SJCRH30 (cell line): ENCODE results near the gene P2RX7. TPM values are rescaled to one million over a fixed set of nuclear protein-coding genes. Genes with fewer than 3 reads are reported as not detected.

Experiments used
- DNase-seq, 2 experiments: peaks; one replicate each; pipeline ENCODE4 v3.0.0-alpha.2; 2015 to 2020
- H3K27ac ChIP-seq: fragments of 250-450 bp; sonication (Bioruptor Pico); 2 replicates; pipeline ENCODE4 v1.5.1; 2020; ENCODE audit warnings: mild to moderate bottlenecking, moderate library complexity
- H3K27me3 ChIP-seq: fragments of 250-450 bp; sonication (Bioruptor Pico); 2 replicates; pipeline ENCODE4 v1.5.1; 2020; ENCODE audit warnings: mild to moderate bottlenecking, moderate library complexity
- H3K36me3 ChIP-seq: fragments of 250-450 bp; sonication (Bioruptor Pico); 2 replicates; pipeline ENCODE4 v1.5.1; 2020; ENCODE audit warnings: mild to moderate bottlenecking, moderate library complexity
- H3K4me1 ChIP-seq: fragments of 250-450 bp; sonication (Bioruptor Pico); 2 replicates; pipeline ENCODE4 v1.5.1; 2020; ENCODE audit warnings: mild to moderate bottlenecking, moderate library complexity
- H3K4me3 ChIP-seq: fragments of 250-450 bp; sonication (Bioruptor Pico); 2 replicates; pipeline ENCODE4 v1.5.1; 2020; ENCODE audit warnings: mild to moderate bottlenecking, moderate library complexity
- H3K9me3 ChIP-seq: fragments of 250-450 bp; sonication (Bioruptor Pico); replicated peaks from 2 replicates; pipeline ENCODE4 v1.5.1; 2020; ENCODE audit warnings: mild to moderate bottlenecking, moderate library complexity
- total RNA-seq: library from RNA; depleted of rRNA; stranded (reverse); fragments of >200 nt; shearing (Covaris generic); gene quantifications from 2 replicates; pipeline ENCODE4 v1.2.3, GENCODE V29; 2014

P2RX7 gene
- total RNA-seq, 1 experiment from 2014 or later = 2.5 TPM

DNA sequence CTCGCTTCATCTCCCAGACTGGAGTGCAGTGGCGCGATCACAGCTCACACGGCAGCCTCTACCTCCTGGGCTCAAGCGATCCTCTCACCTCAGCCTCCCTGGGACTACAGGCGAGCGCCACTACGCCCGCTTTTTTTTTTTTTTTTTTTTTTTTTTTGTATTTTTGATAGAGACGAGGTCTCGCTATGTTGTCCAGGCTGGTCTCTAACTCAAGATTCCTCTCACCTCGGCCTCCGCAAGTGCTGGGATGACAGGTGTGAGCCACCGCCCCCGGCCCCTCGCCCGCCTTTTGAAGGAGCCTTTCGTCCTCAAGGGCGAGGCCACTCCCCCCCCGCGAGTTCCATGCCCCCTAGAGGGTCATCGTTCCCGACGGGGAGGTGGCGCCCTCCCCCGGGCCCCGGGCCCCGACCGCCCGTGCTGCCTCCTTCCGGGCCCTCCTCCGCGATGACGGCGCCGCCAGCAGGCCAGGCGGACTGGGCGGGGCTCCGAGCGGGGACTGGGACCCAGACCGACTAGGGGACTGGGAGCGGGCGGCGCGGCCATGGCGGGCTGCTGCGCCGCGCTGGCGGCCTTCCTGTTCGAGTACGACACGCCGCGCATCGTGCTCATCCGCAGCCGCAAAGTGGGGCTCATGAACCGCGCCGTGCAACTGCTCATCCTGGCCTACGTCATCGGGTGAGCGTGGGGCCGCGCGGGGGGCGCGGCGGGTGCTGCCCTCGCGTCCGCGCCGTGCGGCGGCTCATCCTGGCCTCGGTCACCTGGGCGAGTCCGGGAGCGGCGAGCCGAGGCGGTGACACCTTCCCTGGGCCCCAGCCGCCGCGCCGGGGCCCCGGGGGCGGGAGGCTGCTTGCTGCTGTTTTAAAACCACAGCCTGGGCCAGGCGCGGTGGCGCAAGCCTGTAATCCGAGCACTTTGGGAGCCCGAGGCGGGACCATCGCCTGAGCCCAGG lies 77.2 kb downstream of the P2RX7 start, which contains the start of gene P2RX4:
P2RX4 (plus strand) TSS at position 506 of the 949 bp plus-strand sequence; CDS start at position 542, 36 bp downstream.
- Histone ChIP-seq H3K27ac (peak within 1 kb of the TSS; percentile 58), H3K4me1 (peaks cover 3% of the 10 kb centered on the region), H3K9me3 (no peaks in the 10 kb centered on the region), H3K27me3 (no peaks in the 10 kb centered on the region), H3K36me3 (no peaks in the 10 kb centered on the region), H3K4me3 (peak within 1 kb of the TSS; percentile 84)
- DNase-seq = peak; percentile 84 to 85

DNA sequence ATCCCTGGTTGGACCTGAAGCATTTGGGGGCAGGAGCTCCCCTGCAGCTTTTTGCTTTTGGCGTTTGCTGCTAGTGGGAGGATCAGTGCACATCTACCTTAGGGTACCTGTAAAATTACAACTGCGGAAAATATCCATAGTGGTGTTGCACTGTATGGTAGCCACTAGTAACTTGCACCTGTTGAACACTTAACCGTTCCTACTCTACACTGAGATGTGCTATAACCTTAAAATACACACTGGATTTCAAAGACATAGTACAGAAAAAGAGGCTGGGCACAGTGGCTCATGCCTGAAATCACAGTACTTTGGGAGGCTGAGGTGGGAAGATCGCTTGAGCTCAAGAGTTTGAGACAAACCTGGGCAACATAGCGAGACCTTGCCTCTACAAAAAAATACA lies 80.2 kb downstream of the P2RX7 start:
- no peak for DNase-seq
- Histone ChIP-seq H3K27me3 (no peaks in the 10 kb centered on the region), H3K4me3 (no peak overlapping the region), H3K36me3 (no peaks in the 10 kb centered on the region), H3K9me3 (no peaks in the 10 kb centered on the region), H3K27ac (no peak overlapping the region), H3K4me1 (peaks cover 5% of the 10 kb centered on the region)

DNA sequence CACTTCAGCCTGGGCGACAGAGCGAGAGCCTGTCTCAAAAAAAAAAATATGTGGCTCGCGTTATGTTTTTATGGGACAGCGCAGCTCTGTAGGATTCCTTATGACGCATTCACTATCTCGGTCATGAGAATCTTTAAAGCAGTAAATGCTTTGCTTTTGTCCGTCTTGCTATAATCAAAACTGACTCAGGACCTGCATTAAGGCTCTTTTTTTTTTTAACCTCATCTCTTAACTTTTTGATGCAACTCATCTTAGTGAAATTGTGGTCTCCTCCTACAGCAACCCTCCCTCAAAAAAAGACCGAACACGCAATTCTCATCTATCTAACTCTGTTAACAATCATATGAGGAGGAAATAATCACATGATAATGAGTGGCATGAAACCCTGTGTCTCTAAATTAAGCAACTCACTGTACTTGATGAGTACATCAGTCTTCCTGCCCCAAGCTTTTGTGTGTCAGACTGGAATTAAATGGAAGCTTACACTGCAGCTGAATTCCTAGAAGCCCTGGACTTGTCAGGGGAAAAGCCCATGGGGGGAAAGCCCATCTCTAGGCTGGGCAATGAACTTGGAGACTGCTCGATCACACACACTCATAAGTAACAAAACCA lies 81.6 kb downstream of the P2RX7 start:
- no peak overlapping the region for H3K4me3 ChIP-seq
- peaks cover 5% of the 10 kb centered on the region for H3K4me1 ChIP-seq
- H3K27me3 ChIP-seq = no peaks in the 10 kb centered on the region
- no peak for DNase-seq
- no peaks in the 10 kb centered on the region for H3K9me3 ChIP-seq
- no peaks in the 10 kb centered on the region for H3K36me3 ChIP-seq
- H3K27ac ChIP-seq = no peak overlapping the region

DNA sequence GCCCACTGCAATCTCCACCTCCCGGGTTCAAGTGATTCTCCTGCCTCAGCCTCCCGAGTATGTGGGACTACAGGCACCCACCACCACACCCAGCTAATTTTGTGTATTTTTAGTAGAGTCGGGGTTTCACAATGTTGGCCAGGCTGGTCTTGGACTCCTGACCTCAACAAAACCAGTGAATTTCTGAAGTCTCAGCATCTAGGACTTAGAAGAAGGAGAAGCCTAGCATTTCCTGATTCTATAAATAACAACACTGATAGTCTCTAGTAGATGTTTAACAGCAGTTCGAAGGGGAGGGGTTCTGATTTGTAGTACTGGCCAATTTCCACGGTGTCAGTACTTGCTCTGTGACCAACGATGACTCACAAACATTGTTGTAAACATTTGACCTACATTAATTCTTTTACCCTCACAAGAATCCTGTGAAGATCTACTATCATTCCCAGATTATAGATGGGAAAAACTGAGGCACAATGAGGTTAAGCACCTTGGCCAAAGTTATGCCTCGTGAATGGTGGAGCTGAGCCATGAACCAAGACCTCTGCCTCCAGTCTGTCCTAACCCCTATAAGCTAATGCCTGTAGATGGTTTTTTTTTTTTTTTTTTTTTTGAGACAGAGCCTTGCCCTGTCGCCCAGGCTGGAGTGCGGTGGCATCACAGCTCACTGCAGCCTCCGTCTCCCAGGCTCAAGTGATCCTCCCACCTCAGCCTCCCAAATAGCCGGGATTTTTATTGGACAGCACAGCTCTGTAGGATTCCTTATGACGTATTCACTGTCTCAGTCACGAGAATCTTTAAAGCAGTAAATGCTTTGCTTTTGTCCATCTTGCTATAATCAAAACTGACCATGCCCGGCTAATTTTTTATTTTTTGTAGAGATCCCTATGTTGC lies 82.4 kb downstream of the P2RX7 start:
- Histone ChIP-seq H3K36me3 (no peaks in the 10 kb centered on the region), H3K9me3 (no peaks in the 10 kb centered on the region), H3K4me1 (peaks cover 5% of the 10 kb centered on the region), H3K27ac (no peak overlapping the region), H3K27me3 (no peaks in the 10 kb centered on the region), H3K4me3 (no peak overlapping the region)
- no peak for DNase-seq

DNA sequence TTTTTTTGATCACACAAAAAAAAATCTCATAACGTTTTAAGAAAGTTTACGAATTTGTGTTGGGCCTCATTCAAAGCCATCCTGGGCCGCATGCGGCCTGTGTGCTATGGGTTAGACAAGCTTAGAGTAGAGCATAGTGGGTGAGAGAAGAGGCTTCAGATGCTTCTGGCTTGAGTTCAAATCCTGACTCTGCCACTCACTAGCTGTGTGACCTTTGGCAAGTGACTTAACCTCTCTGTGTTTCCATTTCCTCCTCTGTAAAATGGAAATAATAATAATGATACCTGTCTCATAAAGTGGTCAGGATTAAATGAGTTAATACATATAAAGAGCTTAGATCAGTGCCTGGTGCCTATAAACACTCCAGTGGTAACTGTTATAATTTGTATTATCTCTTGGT lies 83.4 kb downstream of the P2RX7 start:
- Histone ChIP-seq H3K4me3 (no peak overlapping the region), H3K9me3 (no peaks in the 10 kb centered on the region), H3K4me1 (peaks cover 5% of the 10 kb centered on the region), H3K36me3 (no peaks in the 10 kb centered on the region), H3K27ac (no peak overlapping the region), H3K27me3 (no peaks in the 10 kb centered on the region)
- no peak for DNase-seq

DNA sequence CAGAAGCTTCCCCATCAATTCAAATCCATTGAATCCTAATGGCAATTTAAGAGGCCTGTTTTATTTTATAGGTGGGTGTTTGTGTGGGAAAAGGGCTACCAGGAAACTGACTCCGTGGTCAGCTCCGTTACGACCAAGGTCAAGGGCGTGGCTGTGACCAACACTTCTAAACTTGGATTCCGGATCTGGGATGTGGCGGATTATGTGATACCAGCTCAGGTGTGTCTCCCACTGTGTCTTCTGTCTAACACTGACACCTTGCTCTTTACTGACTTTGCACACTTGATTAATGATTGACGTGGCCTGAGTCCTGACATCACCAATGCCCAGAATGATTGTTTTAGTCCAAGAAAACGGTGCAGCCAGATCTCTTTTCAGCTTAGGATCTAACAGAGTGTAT lies 84.4 kb downstream of the P2RX7 start:
- Histone ChIP-seq H3K4me3 (no peak overlapping the region), H3K27me3 (no peaks in the 10 kb centered on the region), H3K4me1 (peaks cover 5% of the 10 kb centered on the region), H3K36me3 (no peaks in the 10 kb centered on the region), H3K9me3 (no peaks in the 10 kb centered on the region), H3K27ac (no peak overlapping the region)
- no peak for DNase-seq

DNA sequence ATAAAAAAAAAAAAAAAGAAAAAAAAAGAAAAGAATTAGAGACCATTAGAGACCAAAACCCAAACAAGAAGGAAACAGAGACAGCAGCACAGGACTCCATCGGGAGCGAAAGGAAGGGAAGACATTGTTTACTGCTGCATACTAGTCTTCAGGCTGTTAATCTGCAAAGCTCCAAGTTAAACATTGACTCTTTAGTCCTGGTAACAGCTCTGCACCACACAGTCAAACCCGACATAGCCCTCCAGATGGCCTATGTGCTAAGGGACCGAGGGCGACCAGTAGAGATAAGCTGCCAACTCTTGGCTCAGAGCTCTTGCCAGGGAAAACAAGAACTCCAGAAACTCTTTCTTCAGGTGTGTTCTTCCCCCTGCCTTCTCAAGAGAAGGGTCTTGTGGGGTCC lies 85.1 kb downstream of the P2RX7 start:
- Histone ChIP-seq H3K36me3 (no peaks in the 10 kb centered on the region), H3K27ac (no peak overlapping the region)
- no peak for DNase-seq

DNA sequence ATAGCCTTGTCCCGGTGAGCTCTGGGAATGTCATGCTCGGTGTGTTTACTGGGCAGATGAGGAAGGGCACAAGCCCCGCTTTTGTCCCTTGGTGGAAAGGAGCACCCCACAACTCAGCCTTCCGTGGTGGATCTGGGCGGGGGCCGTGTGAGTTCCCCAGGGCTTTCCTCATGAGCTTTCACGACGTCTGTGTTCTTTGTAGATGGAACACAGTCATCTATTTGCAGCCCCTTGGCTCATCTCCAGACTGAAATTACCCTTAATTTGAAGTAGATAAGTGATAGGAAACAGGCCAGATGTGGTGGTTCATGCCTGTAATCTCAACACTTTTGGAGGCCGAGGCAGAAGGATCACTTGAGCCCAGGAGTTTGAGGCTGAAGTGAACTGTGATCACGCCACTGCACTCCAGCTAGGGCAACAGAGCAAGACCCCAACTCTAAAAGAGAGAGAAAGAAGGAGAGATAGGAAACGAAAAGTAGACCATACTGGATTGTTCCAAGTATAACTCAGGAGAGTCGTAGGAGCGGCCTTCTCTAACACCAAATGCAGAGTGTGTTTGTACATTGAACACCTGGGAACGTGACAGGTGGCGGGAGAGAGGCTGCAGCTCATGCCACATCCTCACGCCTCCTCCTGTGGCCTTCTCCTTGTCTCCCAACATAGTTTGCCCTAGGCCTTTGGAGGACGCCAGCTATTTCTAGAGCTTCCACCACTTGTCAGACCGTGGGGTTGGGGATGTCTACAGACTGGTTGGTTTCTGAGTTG lies 86.1 kb downstream of the P2RX7 start:
- H3K9me3 ChIP-seq = no peaks in the 10 kb centered on the region
- H3K27ac ChIP-seq = no peak overlapping the region
- peaks cover 5% of the 10 kb centered on the region for H3K4me1 ChIP-seq
- no peak overlapping the region for H3K4me3 ChIP-seq
- H3K27me3 ChIP-seq = no peaks in the 10 kb centered on the region
- H3K36me3 ChIP-seq = no peaks in the 10 kb centered on the region
- DNase-seq = no peak

More for the DNA sequence above, 85.1 kb downstream of the P2RX7 start:
- Histone ChIP-seq H3K27me3 (no peaks in the 10 kb centered on the region), H3K4me3 (no peak overlapping the region), H3K4me1 (peaks cover 5% of the 10 kb centered on the region), H3K9me3 (no peaks in the 10 kb centered on the region)

DNA sequence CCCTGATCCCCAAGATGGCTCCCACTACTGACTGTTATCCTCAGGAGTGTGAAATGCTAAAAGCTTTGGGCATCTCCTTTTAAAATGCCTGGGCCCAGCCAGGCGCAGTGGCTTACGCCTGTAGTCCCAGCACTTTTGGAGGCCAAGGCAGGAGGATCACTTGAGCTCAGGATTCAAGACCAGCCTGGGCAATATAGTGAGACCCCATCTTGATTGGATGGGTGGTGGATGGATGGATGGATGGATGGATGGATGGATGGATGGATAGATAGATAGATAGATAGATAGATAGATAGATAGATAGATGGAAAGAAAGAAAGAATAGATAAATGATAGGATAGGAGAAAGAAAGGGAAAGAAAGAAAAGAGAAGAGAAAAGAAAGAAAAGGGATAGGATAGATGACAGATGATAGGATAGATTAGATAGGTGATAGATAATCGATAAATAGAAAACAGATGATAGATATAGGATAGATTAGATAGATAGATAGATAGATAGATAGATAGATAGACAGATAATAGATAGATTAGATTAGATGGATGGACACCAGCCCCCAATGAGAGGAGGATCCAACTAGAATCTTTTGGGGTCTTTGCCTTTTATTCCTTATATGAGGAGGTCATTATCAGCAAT lies 86.8 kb downstream of the P2RX7 start:
- H3K27ac ChIP-seq = no peak overlapping the region
- H3K9me3 ChIP-seq = no peaks in the 10 kb centered on the region
- H3K36me3 ChIP-seq = no peaks in the 10 kb centered on the region
- no peak for DNase-seq
- no peaks in the 10 kb centered on the region for H3K27me3 ChIP-seq
- H3K4me1 ChIP-seq = peaks cover 5% of the 10 kb centered on the region
- H3K4me3 ChIP-seq = no peak overlapping the region

DNA sequence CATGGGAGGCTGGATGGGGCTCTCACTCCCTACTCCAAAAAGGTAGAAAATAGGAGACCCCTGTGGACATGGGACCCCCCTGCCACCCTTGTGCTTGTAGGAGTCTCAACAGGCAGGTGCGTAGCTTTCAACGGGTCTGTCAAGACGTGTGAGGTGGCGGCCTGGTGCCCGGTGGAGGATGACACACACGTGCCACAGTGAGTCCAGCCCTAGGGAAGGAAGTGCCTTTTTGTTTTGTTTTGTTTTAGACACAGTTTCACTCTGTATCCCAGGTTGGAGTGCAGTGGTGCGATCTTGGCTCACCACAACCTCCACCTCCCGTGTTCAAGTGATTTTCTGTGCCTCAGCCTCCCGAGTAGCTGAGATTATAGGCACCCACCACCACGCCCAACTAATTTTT lies 90.2 kb downstream of the P2RX7 start:
- no peak for DNase-seq
- no peaks in the 10 kb centered on the region for H3K9me3 ChIP-seq

DNA sequence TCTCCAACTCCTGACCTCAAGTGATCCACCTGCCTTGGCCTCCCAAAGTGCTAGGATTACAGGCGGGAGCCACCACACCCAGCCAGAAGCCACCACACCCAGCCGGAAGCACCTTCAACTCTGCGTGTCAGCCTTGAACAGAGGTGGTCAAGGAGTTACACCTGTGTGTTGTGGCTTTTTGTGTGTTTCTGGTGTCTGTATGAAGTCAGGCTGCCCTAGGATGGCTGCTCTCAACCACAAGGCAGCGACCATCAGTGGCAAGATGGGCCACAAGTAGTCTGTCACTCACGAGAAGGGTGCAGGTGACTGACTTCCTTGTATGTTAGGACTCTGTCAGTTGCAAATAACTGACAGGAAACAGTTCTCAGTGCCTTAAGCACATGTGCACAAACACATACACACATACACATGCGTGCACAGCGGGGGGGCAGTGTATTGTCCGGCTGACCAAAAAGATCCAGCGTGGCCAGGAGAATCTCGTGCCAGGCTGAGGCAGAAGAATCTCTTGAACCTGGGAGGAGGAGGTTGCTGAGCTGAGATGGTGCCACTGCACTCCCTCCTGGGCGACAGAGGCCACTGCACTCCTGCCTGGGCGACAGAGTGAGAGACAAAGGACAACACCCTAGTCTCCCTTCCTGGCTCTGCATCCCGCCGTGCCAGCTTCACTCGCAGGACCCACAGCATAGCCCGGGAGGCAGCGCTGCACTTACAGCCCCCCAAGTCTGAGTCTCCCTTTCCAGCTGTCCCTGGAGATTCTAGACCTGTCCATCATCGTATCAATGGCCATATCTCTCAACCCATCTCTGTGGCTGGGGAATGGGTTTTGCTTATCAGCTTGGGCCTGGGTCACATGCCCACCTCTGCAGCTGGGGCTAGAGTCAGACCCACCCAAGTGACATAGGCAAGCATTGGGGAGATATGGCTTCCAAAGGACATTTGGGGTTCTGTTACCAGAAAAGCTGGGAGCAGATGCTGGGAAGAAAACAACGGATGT lies 90.9 kb downstream of the P2RX7 start:
- H3K9me3 ChIP-seq = no peaks in the 10 kb centered on the region
- H3K4me3 ChIP-seq = no peak overlapping the region
- H3K4me1 ChIP-seq = no peaks in the 10 kb centered on the region
- no peak for DNase-seq
- no peaks in the 10 kb centered on the region for H3K36me3 ChIP-seq
- no peaks in the 10 kb centered on the region for H3K27me3 ChIP-seq
- H3K27ac ChIP-seq = no peak overlapping the region

More for the DNA sequence above, 90.2 kb downstream of the P2RX7 start:
- Histone ChIP-seq H3K4me1 (no peaks in the 10 kb centered on the region), H3K27ac (no peak overlapping the region), H3K4me3 (no peak overlapping the region), H3K27me3 (no peaks in the 10 kb centered on the region), H3K36me3 (no peaks in the 10 kb centered on the region)

DNA sequence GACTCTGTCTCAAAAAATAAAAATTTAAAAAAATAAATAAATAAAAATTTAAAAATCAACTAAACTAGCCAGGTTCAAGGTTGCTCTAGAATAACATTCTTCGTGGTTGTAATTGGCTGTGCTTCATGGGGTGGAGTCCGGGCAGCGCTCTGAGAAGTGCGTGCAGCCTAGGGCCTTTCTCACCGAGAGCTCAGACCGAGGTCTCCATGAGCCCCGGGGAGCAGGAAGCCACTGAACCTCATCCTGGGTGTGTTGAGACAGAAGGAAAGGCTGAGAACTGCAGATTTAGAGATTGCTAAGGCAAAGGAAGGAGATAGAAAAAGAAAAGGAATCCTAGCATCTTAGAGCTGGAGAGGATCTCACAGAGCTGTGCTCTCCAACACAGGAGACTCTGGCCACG lies 91.9 kb downstream of the P2RX7 start:
- Histone ChIP-seq H3K36me3 (no peaks in the 10 kb centered on the region), H3K27me3 (no peaks in the 10 kb centered on the region), H3K27ac (no peak overlapping the region), H3K4me1 (no peaks in the 10 kb centered on the region), H3K9me3 (no peaks in the 10 kb centered on the region), H3K4me3 (no peak overlapping the region)
- no peak for DNase-seq

DNA sequence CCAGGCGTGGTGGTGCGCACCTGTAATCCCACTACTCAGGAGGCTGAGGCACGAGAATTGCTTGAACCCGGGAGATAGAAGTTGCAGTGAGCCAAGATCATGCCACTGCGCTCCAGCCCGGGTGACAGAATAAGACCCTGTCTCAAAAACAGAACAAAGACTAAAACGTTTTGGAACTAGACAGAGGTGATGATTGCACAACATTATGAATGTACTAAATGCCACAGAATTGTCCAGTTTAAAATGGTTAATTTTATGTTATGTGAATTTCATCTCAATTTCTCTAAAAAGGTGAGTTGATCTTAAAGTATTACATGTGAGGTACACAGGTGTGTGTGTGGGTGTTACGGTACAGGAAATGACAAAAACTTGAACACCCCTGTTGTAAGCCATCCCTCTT lies 93.7 kb downstream of the P2RX7 start:
- no peak for DNase-seq
- no peak overlapping the region for H3K27ac ChIP-seq
- no peaks in the 10 kb centered on the region for H3K9me3 ChIP-seq
- H3K36me3 ChIP-seq = no peaks in the 10 kb centered on the region
- H3K4me3 ChIP-seq = no peak overlapping the region
- no peaks in the 10 kb centered on the region for H3K27me3 ChIP-seq
- no peaks in the 10 kb centered on the region for H3K4me1 ChIP-seq
